Epidermal melanocyte (primary cell): ENCODE data around the gene KCNE1.
"Not testable (repeated sequence)": the region's sequence is repeated elsewhere in the genome, so short reads cannot be mapped to it uniquely, and the experiment has no call there.

Source experiments
- DNase-seq: peaks from one replicate; pipeline ENCODE4 v3.0.0; 2011; ENCODE audit warnings: low spot score; ENCODE audit not compliant: insufficient read length

The KCNE1 gene

GRCh38 chr21:34513129-34513675, 1.2 kb upstream of the KCNE1 start:
- DNase-seq = no peak

- no peak for DNase-seq
These were observed 829 bp downstream of the KCNE1 start for GRCh38 chr21:34511181-34511580.

- DNase-seq = peak; percentile 53
These were observed 1.6 kb downstream of the KCNE1 start for GRCh38 chr21:34510148-34511142.

- DNase-seq = no peak
These were observed 2.9 kb downstream of the KCNE1 start for GRCh38 chr21:34509151-34509550.

GRCh38 chr21:34504595-34504994, 7.4 kb downstream of the KCNE1 start:
- DNase-seq = no peak

DNA sequence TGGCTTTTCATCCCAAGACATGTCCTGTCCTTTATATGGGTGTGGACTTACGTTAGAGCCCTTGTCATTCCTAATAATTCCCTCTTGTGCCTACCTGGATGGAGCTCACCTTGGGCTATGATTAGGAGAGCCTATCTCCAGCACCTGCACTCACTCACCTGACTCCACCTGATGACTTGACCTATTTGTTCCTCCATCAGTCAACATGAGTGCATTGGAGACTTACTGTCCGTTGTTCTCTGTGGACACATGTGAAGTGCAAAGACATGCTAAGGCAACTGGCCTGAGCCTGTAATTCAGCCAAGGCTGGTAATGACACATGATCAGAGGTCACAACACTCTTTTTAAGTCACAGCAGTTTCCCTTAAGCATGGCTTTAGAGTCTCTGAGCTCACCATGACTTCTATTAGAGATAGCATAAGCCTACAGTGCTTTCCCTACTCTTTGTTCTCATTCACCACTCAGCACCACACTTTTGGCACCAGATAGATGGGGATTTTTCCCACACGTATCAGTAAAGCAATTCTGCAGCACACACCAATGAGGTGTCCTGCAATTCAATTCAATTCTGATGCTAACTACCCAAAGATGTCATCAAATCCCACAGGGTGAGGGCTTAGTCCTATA, 9.4 kb downstream of the KCNE1 start:
- DNase-seq = no peak

DNA sequence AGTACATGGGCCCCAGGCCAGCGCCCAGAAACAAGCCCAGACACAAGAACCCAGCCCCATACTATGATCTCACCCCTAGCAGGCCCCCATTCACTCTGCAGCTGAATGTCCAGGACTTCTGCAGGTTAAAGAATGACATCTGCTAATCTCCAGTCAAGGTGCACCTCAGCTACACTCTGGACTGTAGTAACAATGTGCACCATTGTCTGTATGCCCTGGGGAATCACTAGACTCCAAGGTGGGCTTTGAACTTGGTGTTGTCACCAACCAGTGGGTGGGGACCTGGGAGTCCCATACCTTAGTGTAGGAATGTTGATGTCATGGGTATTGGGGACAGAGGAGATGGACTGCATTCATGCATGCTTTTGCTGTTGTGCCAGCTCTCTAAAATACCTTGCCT, 10.3 kb downstream of the KCNE1 start:
- no peak for DNase-seq

GRCh38 chr21:34500191-34500590, 11.8 kb downstream of the KCNE1 start:
- no peak for DNase-seq

DNA sequence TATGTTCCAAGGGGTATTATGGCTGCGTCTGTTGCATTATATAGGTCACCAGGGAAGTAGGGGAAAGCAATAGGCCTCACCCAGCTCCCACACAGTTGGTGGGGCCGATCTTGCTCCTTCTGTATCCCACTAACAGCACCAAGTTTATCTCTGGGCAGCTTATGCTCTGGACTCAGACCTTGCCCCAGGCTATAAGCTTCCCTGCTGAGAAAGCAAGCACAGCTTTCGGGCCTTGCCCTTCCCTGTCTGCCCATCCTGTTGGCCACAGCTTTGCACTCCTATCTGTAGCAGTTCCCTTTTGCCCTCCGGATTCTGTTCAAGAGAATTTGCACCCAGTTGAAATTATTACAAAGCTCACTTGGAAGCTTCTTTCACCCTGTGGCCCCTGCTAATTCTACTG, 12.9 kb downstream of the KCNE1 start:
- DNase-seq = no peak

DNA sequence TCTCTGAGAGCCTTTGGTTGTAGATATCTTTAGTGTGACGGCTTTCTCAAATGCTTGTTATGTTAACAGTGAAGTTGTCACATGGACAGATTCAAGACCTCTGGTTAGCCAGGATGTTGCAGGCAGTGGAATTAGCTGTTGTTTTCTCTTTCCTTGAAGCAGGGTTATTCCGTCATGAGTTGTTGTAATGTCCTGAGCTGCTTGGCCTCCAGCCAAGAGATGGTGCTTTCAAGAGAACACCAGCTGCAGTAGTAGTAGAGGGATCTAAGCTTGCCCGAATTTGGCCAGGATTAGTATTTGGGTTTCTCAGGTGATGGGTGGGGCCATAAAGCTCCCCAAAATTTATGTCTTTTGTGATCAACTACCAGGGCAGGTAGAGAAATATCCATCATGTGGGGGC, 13.4 kb downstream of the KCNE1 start:
- DNase-seq = no peak

DNA sequence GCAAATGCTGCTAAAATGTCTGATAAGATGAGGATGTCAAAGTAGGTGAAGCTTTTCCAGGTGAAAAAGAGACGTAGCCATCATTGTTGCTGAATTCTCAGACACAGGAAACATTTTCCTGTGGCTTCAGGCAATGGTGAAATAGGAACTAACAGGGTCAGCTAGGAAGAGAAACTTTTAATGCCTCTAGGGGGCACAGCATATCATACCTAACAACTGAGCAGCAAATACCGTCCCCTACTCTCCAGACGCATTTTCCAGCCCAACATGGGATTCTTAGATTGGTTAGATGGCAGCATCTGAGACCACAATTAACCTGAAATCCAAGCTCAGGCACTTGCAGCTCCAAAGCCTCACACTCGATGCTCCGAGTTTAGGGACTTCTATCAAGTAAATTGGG, 28.2 kb downstream of the KCNE1 start:
- not testable (repeated sequence) for DNase-seq

- not testable (repeated sequence) for DNase-seq
These were observed 28.6 kb downstream of the KCNE1 start for GRCh38 chr21:34483435-34483834.

- DNase-seq = not testable (repeated sequence)
These were observed 44.7 kb downstream of the KCNE1 start for GRCh38 chr21:34467333-34467732.

DNA sequence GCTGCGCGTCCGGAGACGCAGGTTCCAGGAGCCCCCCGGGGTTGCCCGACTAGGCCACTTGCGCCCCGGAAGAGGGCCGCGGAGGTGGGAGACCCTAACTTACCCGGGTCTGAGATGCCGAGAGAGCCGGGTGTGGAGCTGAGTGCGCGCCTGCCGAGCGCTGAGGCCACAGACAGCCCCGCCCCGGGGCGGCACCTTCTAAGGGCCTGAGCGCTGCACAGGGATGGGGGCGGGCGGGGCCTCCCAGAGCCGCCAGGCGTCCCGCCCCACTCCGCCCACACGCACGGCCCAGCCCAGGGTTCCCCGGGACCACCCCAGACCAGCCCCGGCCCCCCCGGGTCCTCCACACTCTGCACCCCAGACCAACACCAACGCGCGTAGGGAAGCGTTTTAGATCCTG, 52.6 kb downstream of the KCNE1 start:
- not testable (repeated sequence) for DNase-seq

DNA sequence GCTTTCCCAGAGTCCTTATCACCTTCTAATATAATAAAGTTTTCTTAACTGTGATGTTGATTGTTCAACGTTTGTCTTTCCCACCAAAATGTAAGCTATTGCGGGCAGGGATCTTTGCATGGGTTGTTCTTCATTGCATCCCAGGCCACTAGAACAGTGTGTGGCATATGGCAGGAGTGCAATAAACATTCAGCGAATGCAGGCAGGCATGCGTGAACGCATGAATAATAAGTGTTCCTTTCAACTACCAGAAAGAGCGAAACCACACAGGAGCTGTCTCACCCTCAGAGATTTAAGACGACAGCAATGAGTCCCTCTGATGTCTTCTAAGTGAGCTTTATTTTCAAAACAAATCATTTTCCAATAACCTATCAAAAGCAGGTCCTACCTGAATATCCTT, 53.7 kb downstream of the KCNE1 start:
- not testable (repeated sequence) for DNase-seq

- DNase-seq = not testable (repeated sequence)
These were observed 55.8 kb downstream of the KCNE1 start for GRCh38 chr21:34456180-34456579.

GRCh38 chr21:34455628-34456027, 56.4 kb downstream of the KCNE1 start:
- DNase-seq = not testable (repeated sequence)

GRCh38 chr21:34447018-34447417, 65.0 kb downstream of the KCNE1 start:
- not testable (repeated sequence) for DNase-seq

DNA sequence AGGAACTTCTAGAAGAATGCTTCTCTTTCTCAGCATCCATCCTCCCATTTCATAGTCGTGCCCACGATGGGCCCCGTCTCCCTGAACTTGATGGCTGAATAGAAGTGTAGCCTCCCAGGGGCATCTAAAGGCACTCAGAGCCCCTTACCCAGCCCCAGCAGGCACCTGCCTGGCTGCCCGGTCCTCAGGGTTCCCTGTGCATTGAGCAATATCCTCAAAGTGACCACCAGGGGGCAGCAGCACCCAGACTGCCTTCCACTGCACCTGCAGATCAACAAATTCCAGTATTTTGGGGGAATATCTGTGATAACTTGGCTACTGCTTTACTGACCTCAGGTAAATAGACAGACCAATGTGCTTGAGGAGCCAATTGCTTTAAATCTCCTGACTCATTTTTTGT, 68.5 kb downstream of the KCNE1 start:
- not testable (repeated sequence) for DNase-seq

DNA sequence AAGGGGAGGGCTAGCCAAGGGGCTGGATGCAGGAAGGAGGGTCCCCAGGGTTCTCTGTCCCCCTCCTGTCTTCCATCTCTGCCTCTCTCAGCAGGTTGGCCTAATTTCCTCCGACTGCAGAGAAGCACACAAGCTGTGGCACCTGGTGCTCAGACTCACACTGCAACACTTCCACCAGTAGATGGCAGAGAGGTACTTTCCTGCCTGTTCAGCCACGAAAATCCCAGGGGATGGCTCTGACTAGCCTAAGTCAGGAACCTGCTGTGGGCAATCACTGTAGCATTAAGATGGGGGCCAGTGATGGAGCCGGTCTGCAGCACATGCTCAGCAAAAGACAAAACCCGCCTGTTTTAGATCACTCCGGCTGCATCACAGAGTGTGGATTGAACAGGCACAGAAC, 82.3 kb downstream of the KCNE1 start:
- not testable (repeated sequence) for DNase-seq

GRCh38 chr21:34428441-34428840, 83.6 kb downstream of the KCNE1 start:
- not testable (repeated sequence) for DNase-seq

GRCh38 chr21:34427339-34427738, 84.7 kb downstream of the KCNE1 start:
- DNase-seq = not testable (repeated sequence)
